SK-N-SH treated with all-trans-retinoic acid at 6 μM for 48 hours (cell line): ENCODE measurements around the gene SIM1.

Experiments
- ARNTL ChIP-seq: fragments of 450-650 bp; formaldehyde crosslinking; IDR thresholded peaks from 2 replicates; pipeline ENCODE4 v1.5.0; 2020; ENCODE audit warnings: low read depth, mild to moderate bottlenecking, moderate library complexity, borderline replicate concordance
- ESRRG ChIP-seq: fragments of 250-450 bp; sonication (Bioruptor Pico); IDR thresholded peaks from 2 replicates; pipeline ENCODE4 v1.6.1; 2021; ENCODE audit warnings: mild to moderate bottlenecking
- ISL1 ChIP-seq: fragments of 250-450 bp; sonication (Bioruptor Pico); IDR thresholded peaks from 2 replicates; pipeline ENCODE4 v2.1.2; 2022; ENCODE audit warnings: mild to moderate bottlenecking, moderate library complexity
- RARB ChIP-seq: fragments of 250-450 bp; sonication (Bioruptor Pico); IDR thresholded peaks from 2 replicates; pipeline ENCODE4 v1.8.0; 2021; ENCODE audit warnings: mild to moderate bottlenecking, moderate library complexity
- ZFP3 ChIP-seq: fragments of 250-450 bp; sonication (Bioruptor Pico); IDR thresholded peaks from 2 replicates; pipeline ENCODE4 v1.5.0; 2020; ENCODE audit warnings: mild to moderate bottlenecking, moderate library complexity
- TF ChIP-seq, protein P1 (sequence below): fragments of 250-450 bp; sonication (Bioruptor Pico); IDR thresholded peaks from 2 replicates; pipeline ENCODE4 v1.8.0; 2020; ENCODE audit warnings: mild to moderate bottlenecking, moderate library complexity, borderline replicate concordance
- TF ChIP-seq, protein P2 (sequence below): fragments of 250-450 bp; sonication (Bioruptor Pico); IDR thresholded peaks from 2 replicates; pipeline ENCODE4 v1.8.0; 2021; ENCODE audit warnings: low read depth, mild to moderate bottlenecking, moderate library complexity, borderline replicate concordance

DNA sequence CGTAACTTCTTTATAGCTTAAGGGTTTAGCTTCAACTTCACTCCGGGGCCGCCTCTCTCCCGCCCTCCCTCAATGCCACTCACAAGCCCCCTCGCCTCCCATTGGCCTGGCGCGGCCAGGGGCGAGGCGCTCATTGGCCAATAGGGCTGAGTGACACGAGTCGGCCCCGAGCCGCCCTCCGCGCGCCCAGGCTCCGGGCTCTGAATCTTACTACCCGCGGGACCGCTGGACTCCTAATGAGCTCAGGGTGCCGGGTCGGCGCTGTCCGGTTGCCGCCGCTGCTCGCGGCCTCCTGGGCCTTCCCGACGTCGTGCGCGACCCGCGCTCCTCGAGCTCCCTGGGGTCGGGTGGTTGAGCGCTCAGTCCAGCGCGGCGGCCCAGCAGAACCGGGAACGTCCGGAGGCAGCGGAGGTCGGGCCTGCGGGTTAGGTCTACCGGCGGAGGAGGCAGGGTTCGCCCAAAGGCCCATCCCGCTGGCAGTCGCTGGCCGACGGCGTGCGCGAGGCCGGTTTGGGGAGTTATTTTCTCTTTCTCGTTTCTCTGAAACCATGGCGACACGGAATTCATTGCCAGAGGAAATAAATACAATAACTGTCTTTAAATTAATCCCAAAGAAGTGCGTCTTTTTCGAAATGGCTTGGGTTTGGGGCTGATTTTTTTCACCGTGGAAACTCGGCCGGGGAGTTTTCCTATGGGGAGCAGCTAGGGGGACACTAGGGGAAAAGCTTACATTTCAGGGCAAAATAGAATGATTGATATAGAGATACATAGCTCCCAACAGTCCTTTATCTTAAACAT, at the start of gene SIM1:
- TF ChIP-seq, protein P1, sequence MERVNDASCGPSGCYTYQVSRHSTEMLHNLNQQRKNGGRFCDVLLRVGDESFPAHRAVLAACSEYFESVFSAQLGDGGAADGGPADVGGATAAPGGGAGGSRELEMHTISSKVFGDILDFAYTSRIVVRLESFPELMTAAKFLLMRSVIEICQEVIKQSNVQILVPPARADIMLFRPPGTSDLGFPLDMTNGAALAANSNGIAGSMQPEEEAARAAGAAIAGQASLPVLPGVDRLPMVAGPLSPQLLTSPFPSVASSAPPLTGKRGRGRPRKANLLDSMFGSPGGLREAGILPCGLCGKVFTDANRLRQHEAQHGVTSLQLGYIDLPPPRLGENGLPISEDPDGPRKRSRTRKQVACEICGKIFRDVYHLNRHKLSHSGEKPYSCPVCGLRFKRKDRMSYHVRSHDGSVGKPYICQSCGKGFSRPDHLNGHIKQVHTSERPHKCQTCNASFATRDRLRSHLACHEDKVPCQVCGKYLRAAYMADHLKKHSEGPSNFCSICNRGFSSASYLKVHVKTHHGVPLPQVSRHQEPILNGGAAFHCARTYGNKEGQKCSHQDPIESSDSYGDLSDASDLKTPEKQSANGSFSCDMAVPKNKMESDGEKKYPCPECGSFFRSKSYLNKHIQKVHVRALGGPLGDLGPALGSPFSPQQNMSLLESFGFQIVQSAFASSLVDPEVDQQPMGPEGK (CRISPR knock-in tag), result no peak
- TF ChIP-seq ISL1 (CRISPR knock-in tag) (no peak), RARB (CRISPR knock-in tag) (no peak), ZFP3 (no peak), ARNTL (CRISPR knock-in tag) (no peak), ESRRG (CRISPR knock-in tag) (no peak)
- TF ChIP-seq, protein P2, sequence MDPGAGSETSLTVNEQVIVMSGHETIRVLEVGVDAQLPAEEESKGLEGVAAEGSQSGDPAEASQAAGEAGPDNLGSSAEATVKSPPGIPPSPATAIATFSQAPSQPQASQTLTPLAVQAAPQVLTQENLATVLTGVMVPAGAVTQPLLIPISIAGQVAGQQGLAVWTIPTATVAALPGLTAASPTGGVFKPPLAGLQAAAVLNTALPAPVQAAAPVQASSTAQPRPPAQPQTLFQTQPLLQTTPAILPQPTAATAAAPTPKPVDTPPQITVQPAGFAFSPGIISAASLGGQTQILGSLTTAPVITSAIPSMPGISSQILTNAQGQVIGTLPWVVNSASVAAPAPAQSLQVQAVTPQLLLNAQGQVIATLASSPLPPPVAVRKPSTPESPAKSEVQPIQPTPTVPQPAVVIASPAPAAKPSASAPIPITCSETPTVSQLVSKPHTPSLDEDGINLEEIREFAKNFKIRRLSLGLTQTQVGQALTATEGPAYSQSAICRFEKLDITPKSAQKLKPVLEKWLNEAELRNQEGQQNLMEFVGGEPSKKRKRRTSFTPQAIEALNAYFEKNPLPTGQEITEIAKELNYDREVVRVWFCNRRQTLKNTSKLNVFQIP, result no peak
